GM18526 (cell line): ENCODE results near the gene CCDC78.

Experiments
- POLR2A ChIP-seq: IDR thresholded peaks from 3 replicates; pipeline ENCODE4 v1.6.1; 2011; ENCODE audit not compliant: insufficient read length; ENCODE audit errors: extremely low read depth

CCDC78 gene

GRCh38 chr16:747978-748746 is 21.9 kb upstream of the CCDC78 start:
- TF ChIP-seq POLR2A: no peak

GRCh38 chr16:746637-747036 is 20.4 kb upstream of the CCDC78 start:
- TF ChIP-seq POLR2A: no peak

- TF ChIP-seq POLR2A: no peak
Observed at GRCh38 chr16:745739-746138, 19.5 kb upstream of the CCDC78 start.

- no peak for TF ChIP-seq POLR2A
Observed at GRCh38 chr16:743794-744500, 17.7 kb upstream of the CCDC78 start.

- TF ChIP-seq POLR2A: no peak
Observed at GRCh38 chr16:741986-742629, 15.9 kb upstream of the CCDC78 start.

GRCh38 chr16:740764-741505 is 14.7 kb upstream of the CCDC78 start, which contains the start of gene CIAO3:
Gene CIAO3, minus strand, starts transcription at chr16:740997. Its CDS starts 12 bp downstream, at chr16:740985.
- peak; percentile 82 for TF ChIP-seq POLR2A

- no peak for TF ChIP-seq POLR2A
Observed at GRCh38 chr16:740459-740763, 14.2 kb upstream of the CCDC78 start.

GRCh38 chr16:739560-740458 is 13.6 kb upstream of the CCDC78 start:
- no peak for TF ChIP-seq POLR2A

GRCh38 chr16:736936-737481 is 10.8 kb upstream of the CCDC78 start:
- no peak for TF ChIP-seq POLR2A

- TF ChIP-seq POLR2A: no peak
Observed at GRCh38 chr16:735982-736453, 9.8 kb upstream of the CCDC78 start.

- no peak for TF ChIP-seq POLR2A
Observed at GRCh38 chr16:734981-735881, 9.0 kb upstream of the CCDC78 start.

GRCh38 chr16:734208-734980 is 8.2 kb upstream of the CCDC78 start:
- TF ChIP-seq POLR2A: no peak
